ENCODE data around the gene NACA.
"Not testable (repeated sequence)": the region's sequence is repeated elsewhere in the genome, so short reads cannot be mapped to it uniquely, and the experiment has no call there.

NACA gene

GRCh38 chr12:56716933-56717880, 7.9 kb downstream of the NACA start:
- Mint-ChIP-seq H3K4me1 (peaks cover 58% of the 10 kb centered on the region), H3K4me3 (peak overlapping the region; percentile 24), H3K27ac (peak overlapping the region; percentile 94), H3K9me3 (no peaks in the 10 kb centered on the region), H3K36me3 (peaks cover 92% of the 10 kb centered on the region)
- DNase-seq (ENCODE audit: low spot score in 2 of 2): no peak
- no peak for ATAC-seq

GRCh38 chr12:56716458-56716857, 8.6 kb downstream of the NACA start:
- Mint-ChIP-seq H3K4me3 (peak overlapping the region; percentile 24), H3K27ac (peak overlapping the region; percentile 94), H3K36me3 (peaks cover 92% of the 10 kb centered on the region), H3K4me1 (peaks cover 51% of the 10 kb centered on the region), H3K9me3 (no peaks in the 10 kb centered on the region)
- ATAC-seq (no peak), DNase-seq (ENCODE audit: low spot score in 2 of 2) (no peak)

GRCh38 chr12:56715798-56716197, 9.3 kb downstream of the NACA start:
- peak overlapping the region; percentile 94 for H3K27ac Mint-ChIP-seq
- DNase-seq (ENCODE audit: low spot score in 2 of 2) (no peak), ATAC-seq (no peak)
- peak overlapping the region; percentile 24 for H3K4me3 Mint-ChIP-seq
- peaks cover 92% of the 10 kb centered on the region for H3K36me3 Mint-ChIP-seq
- no peaks in the 10 kb centered on the region for H3K9me3 Mint-ChIP-seq
- peaks cover 44% of the 10 kb centered on the region for H3K4me1 Mint-ChIP-seq

GRCh38 chr12:56714431-56714929, 10.6 kb downstream of the NACA start:
- DNase-seq (ENCODE audit: low spot score in 2 of 2) (no peak), ATAC-seq (peak; percentile 49)
- Mint-ChIP-seq H3K27ac (peak overlapping the region; percentile 94), H3K9me3 (no peaks in the 10 kb centered on the region), H3K4me1 (peaks cover 31% of the 10 kb centered on the region), H3K4me3 (no peak overlapping the region), H3K36me3 (peaks cover 79% of the 10 kb centered on the region)

- Mint-ChIP-seq H3K4me3 (no peak overlapping the region), H3K27ac (no peak overlapping the region), H3K36me3 (peaks cover 67% of the 10 kb centered on the region), H3K9me3 (no peaks in the 10 kb centered on the region), H3K4me1 (peaks cover 21% of the 10 kb centered on the region)
- no peak for ATAC-seq
- DNase-seq (ENCODE audit: low spot score in 2 of 2): no peak
Observed at GRCh38 chr12:56713345-56713744, 11.8 kb downstream of the NACA start.

GRCh38 chr12:56709759-56710376, 15.2 kb downstream of the NACA start:
- no peak for DNase-seq (ENCODE audit: low spot score in 2 of 2)
- Mint-ChIP-seq H3K9me3 (no peaks in the 10 kb centered on the region), H3K27ac (no peak overlapping the region), H3K4me1 (no peaks in the 10 kb centered on the region), H3K4me3 (no peak overlapping the region), H3K36me3 (peaks cover 41% of the 10 kb centered on the region)
- ATAC-seq: no peak

GRCh38 chr12:56704522-56704921, 20.6 kb downstream of the NACA start:
- not testable (repeated sequence) for H3K27ac Mint-ChIP-seq; ATAC-seq; H3K36me3 Mint-ChIP-seq; DNase-seq (ENCODE audit: low spot score in 2 of 2); H3K9me3 Mint-ChIP-seq; H3K4me1 Mint-ChIP-seq; H3K4me3 Mint-ChIP-seq

GRCh38 chr12:56699020-56699661, 26.0 kb downstream of the NACA start:
- DNase-seq (ENCODE audit: low spot score in 2 of 2) (no peak), ATAC-seq (no peak)
- Mint-ChIP-seq H3K4me3 (no peak overlapping the region), H3K27ac (no peak overlapping the region), H3K9me3 (no peaks in the 10 kb centered on the region), H3K4me1 (no peaks in the 10 kb centered on the region), H3K36me3 (no peaks in the 10 kb centered on the region)

GRCh38 chr12:56695327-56696101, 29.6 kb downstream of the NACA start:
- no peak for DNase-seq (ENCODE audit: low spot score in 2 of 2)
- Mint-ChIP-seq H3K4me3 (no peak overlapping the region), H3K27ac (no peak overlapping the region), H3K36me3 (no peaks in the 10 kb centered on the region), H3K9me3 (no peaks in the 10 kb centered on the region), H3K4me1 (no peaks in the 10 kb centered on the region)
- ATAC-seq: no peak

GRCh38 chr12:56694161-56694560, 30.9 kb downstream of the NACA start:
- Mint-ChIP-seq H3K4me1 (peaks cover 2% of the 10 kb centered on the region), H3K9me3 (no peaks in the 10 kb centered on the region), H3K36me3 (no peaks in the 10 kb centered on the region), H3K4me3 (no peak overlapping the region), H3K27ac (no peak overlapping the region)
- ATAC-seq (no peak), DNase-seq (ENCODE audit: low spot score in 2 of 2) (no peak)

- peaks cover 49% of the 10 kb centered on the region for H3K36me3 Mint-ChIP-seq
- no peak for ATAC-seq
- peak overlapping the region; percentile 87 for H3K4me3 Mint-ChIP-seq
- no peaks in the 10 kb centered on the region for H3K9me3 Mint-ChIP-seq
- peaks cover 24% of the 10 kb centered on the region for H3K4me1 Mint-ChIP-seq
- peak overlapping the region; percentile 98 for H3K27ac Mint-ChIP-seq
- no peak for DNase-seq (ENCODE audit: low spot score in 2 of 2)
Observed at GRCh38 chr12:56688846-56689109, 36.3 kb downstream of the NACA start.

- Mint-ChIP-seq H3K27ac (peak within 1 kb of the TSS; percentile 98), H3K9me3 (no peaks in the 10 kb centered on the region), H3K4me3 (peak within 1 kb of the TSS; percentile 87), H3K36me3 (peaks cover 54% of the 10 kb centered on the region), H3K4me1 (peaks cover 24% of the 10 kb centered on the region)
- DNase-seq (ENCODE audit: low spot score in 2 of 2) (peak; percentile 96 to 98), ATAC-seq (peak; percentile 86)
Observed at GRCh38 chr12:56688129-56688845, 36.8 kb downstream of the NACA start, which contains the start of gene PTGES3. Gene PTGES3, minus strand, starts transcription at chr12:56688284. Its CDS starts 285 bp downstream, at chr12:56687999.

- H3K36me3 Mint-ChIP-seq: peaks cover 62% of the 10 kb centered on the region
- DNase-seq (ENCODE audit: low spot score in 2 of 2) (peak; percentile 44 to 81), ATAC-seq (peak; percentile 60)
- H3K4me3 Mint-ChIP-seq: peak overlapping the region; percentile 87
- H3K4me1 Mint-ChIP-seq: peaks cover 29% of the 10 kb centered on the region
- H3K27ac Mint-ChIP-seq: peak overlapping the region; percentile 98
- H3K9me3 Mint-ChIP-seq: no peaks in the 10 kb centered on the region
Observed at GRCh38 chr12:56687223-56688128, 37.6 kb downstream of the NACA start.

Data from stimulated activated effector memory CD8-positive, alpha-beta T cell treated with anti-CD3 and anti-CD28 coated beads, Interleukin-12 subunit alpha, Interleukin-12 subunit beta, amount 100 ng/mL, for 72 hours (primary cell).